ENCODE data around the gene LTB4R.

Gene LTB4R

GRCh38 chr14:24278424-24278823 lies 32.9 kb upstream of the LTB4R start:
- no peak for DNase-seq (ENCODE audit: low read depth)

- DNase-seq (ENCODE audit: low read depth), result no peak
These were observed 31.8 kb upstream of the LTB4R start for GRCh38 chr14:24279301-24280186.

GRCh38 chr14:24280797-24281460 lies 30.4 kb upstream of the LTB4R start:
- DNase-seq (ENCODE audit: low read depth), result no peak

- no peak for DNase-seq (ENCODE audit: low read depth)
These were observed 29.7 kb upstream of the LTB4R start for GRCh38 chr14:24281636-24282035.

- no peak for DNase-seq (ENCODE audit: low read depth)
These were observed 28.6 kb upstream of the LTB4R start for GRCh38 chr14:24282736-24283135.

GRCh38 chr14:24283796-24284460 lies 27.4 kb upstream of the LTB4R start:
- no peak for DNase-seq (ENCODE audit: low read depth)

- no peak for DNase-seq (ENCODE audit: low read depth)
These were observed 26.7 kb upstream of the LTB4R start for GRCh38 chr14:24284501-24285035.

- DNase-seq (ENCODE audit: low read depth), result no peak
These were observed 26.0 kb upstream of the LTB4R start for GRCh38 chr14:24285351-24285750.

- no peak for DNase-seq (ENCODE audit: low read depth)
These were observed 24.3 kb upstream of the LTB4R start for GRCh38 chr14:24286996-24287395.

- DNase-seq (ENCODE audit: low read depth), result no peak
These were observed 21.5 kb upstream of the LTB4R start for GRCh38 chr14:24289649-24290280.

GRCh38 chr14:24290746-24291145 lies 20.6 kb upstream of the LTB4R start:
- no peak for DNase-seq (ENCODE audit: low read depth)

- DNase-seq (ENCODE audit: low read depth), result no peak
These were observed 19.7 kb upstream of the LTB4R start for GRCh38 chr14:24291446-24292117.

- DNase-seq (ENCODE audit: low read depth), result no peak
These were observed 19.0 kb upstream of the LTB4R start for GRCh38 chr14:24292118-24292807.

GRCh38 chr14:24293525-24293924 lies 17.8 kb upstream of the LTB4R start:
- no peak for DNase-seq (ENCODE audit: low read depth)

- peak; percentile 75 for DNase-seq (ENCODE audit: low read depth)
These were observed 14.8 kb upstream of the LTB4R start for GRCh38 chr14:24296341-24297157.

GRCh38 chr14:24297190-24297964 lies 13.9 kb upstream of the LTB4R start:
- no peak for DNase-seq (ENCODE audit: low read depth)

- peak; percentile 44 for DNase-seq (ENCODE audit: low read depth)
These were observed 12.4 kb upstream of the LTB4R start for GRCh38 chr14:24298892-24299254.

GRCh38 chr14:24299255-24300191 lies 11.8 kb upstream of the LTB4R start, which contains the start of the genes DHRS1 and NOP9:
Gene DHRS1 (minus strand): TSS chr14:24299780. CDS start chr14:24299106, 674 bp downstream.
Gene NOP9 (plus strand): TSS chr14:24299850. CDS start chr14:24299955, 105 bp downstream.
- peak; percentile 64 for DNase-seq (ENCODE audit: low read depth)
